Measurements from ENCODE around the gene HS2ST1.

GRCh38 chr1:87048237-87048636, 133.8 kb downstream of the HS2ST1 start:
- TF ChIP-seq CTCF (IDR thresholded peaks at IDR 0.05) (no peak), POLR2A (IDR thresholded peaks at IDR 0.05) (no peak)
